ENCODE results near the gene TRIM5. TPM values are rescaled to one million over a fixed set of nuclear protein-coding genes. Genes with fewer than 3 reads are reported as not detected.

Gene TRIM5
- total RNA-seq, 1 donor, result 29.7 TPM

- Histone ChIP-seq H2AFZ (ENCODE audit: low read length) (no peak overlapping the region), H3K4me1 (ENCODE audit: insufficient read depth, low read length) (no peaks in the 10 kb centered on the region), H4K20me1 (ENCODE audit: insufficient read depth, low read length) (no peaks in the 10 kb centered on the region), H3K27ac (ENCODE audit: low read depth, low read length) (no peak overlapping the region), H3K27me3 (ENCODE audit: insufficient read depth, low read length) (no peaks in the 10 kb centered on the region), H3K9me3 (ENCODE audit: low read depth, low read length) (no peaks in the 10 kb centered on the region), H3K4me2 (ENCODE audit: insufficient read depth, low read length) (no peak overlapping the region), H3K36me3 (ENCODE audit: insufficient read depth, low read length) (peaks cover 14% of the 10 kb centered on the region), H3K4me3 (ENCODE audit: insufficient read depth, low read length) (no peak overlapping the region), H3K79me2 (ENCODE audit: insufficient read depth, low read length) (no peaks in the 10 kb centered on the region)
- DNase-seq (ENCODE audit: insufficient read length, low spot score, missing footprints), result peak; percentile 5
- TF ChIP-seq, protein P1, sequence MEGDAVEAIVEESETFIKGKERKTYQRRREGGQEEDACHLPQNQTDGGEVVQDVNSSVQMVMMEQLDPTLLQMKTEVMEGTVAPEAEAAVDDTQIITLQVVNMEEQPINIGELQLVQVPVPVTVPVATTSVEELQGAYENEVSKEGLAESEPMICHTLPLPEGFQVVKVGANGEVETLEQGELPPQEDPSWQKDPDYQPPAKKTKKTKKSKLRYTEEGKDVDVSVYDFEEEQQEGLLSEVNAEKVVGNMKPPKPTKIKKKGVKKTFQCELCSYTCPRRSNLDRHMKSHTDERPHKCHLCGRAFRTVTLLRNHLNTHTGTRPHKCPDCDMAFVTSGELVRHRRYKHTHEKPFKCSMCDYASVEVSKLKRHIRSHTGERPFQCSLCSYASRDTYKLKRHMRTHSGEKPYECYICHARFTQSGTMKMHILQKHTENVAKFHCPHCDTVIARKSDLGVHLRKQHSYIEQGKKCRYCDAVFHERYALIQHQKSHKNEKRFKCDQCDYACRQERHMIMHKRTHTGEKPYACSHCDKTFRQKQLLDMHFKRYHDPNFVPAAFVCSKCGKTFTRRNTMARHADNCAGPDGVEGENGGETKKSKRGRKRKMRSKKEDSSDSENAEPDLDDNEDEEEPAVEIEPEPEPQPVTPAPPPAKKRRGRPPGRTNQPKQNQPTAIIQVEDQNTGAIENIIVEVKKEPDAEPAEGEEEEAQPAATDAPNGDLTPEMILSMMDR (IDR thresholded peaks at IDR 0.05; ENCODE audit: extremely low read depth, low read depth, low read length), result no peak
Measured at GRCh38 chr11:5631969-5632635, 52.8 kb downstream of the TRIM5 start.

DNA sequence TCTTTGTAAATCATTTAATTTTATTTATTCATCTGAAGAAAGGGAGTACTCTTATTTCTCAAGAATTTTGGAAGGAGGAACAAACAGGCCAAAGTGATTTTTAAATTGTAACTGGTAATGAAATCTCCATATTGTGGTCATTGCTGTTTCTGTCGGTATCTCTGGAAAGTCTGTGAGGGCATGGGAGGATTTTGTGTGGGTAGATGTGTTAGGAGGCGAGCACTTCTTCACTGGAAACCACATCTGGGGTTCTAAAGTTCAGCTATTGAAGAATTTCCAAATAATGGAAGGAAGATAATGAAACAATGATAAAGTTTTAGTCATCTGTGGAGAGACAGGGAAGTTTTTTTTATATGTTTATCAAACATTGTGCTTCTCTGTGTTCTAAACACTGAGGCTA lies 53.5 kb downstream of the TRIM5 start:
- H3K9me3 ChIP-seq (ENCODE audit: low read depth, low read length), result no peaks in the 10 kb centered on the region
- no peaks in the 10 kb centered on the region for H3K4me1 ChIP-seq (ENCODE audit: insufficient read depth, low read length)
- no peak for DNase-seq (ENCODE audit: insufficient read length, low spot score, missing footprints)
- no peaks in the 10 kb centered on the region for H3K27me3 ChIP-seq (ENCODE audit: insufficient read depth, low read length)
- H3K4me2 ChIP-seq (ENCODE audit: insufficient read depth, low read length), result no peak overlapping the region
- H3K36me3 ChIP-seq (ENCODE audit: insufficient read depth, low read length), result peaks cover 14% of the 10 kb centered on the region
- H2AFZ ChIP-seq (ENCODE audit: low read length), result no peak overlapping the region
- H4K20me1 ChIP-seq (ENCODE audit: insufficient read depth, low read length), result no peaks in the 10 kb centered on the region
- TF ChIP-seq, protein P1 (IDR thresholded peaks at IDR 0.05; ENCODE audit: extremely low read depth, low read depth, low read length), result no peak
- H3K4me3 ChIP-seq (ENCODE audit: insufficient read depth, low read length), result no peak overlapping the region
- H3K27ac ChIP-seq (ENCODE audit: low read depth, low read length), result no peak overlapping the region
- H3K79me2 ChIP-seq (ENCODE audit: insufficient read depth, low read length), result no peaks in the 10 kb centered on the region

DNA sequence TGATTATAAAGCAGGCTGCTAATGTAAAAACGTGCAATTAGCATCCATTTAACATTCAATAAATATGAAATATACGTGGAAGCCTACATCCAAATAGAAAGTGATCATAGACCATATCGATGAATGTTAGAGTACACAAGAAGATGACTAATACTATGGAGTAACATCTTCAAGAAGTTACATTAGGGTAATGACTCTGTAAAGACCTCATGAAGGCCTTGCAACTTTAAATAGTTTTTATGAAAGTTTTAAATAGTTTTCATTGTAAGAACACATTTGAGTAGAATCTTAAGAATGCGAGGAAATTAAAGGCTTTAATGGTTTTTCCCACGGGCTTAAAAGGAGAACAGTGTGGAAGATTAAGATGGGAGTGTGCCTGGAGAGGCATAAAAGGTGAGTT lies 58.7 kb downstream of the TRIM5 start:
- H3K9me3 ChIP-seq (ENCODE audit: low read depth, low read length), result no peaks in the 10 kb centered on the region
- H4K20me1 ChIP-seq (ENCODE audit: insufficient read depth, low read length), result no peaks in the 10 kb centered on the region
- peak; percentile 39 for DNase-seq (ENCODE audit: insufficient read length, low spot score, missing footprints)
- no peak overlapping the region for H2AFZ ChIP-seq (ENCODE audit: low read length)
- peak overlapping the region; percentile 7 for H3K27ac ChIP-seq (ENCODE audit: low read depth, low read length)
- no peak overlapping the region for H3K4me3 ChIP-seq (ENCODE audit: insufficient read depth, low read length)
- H3K27me3 ChIP-seq (ENCODE audit: insufficient read depth, low read length), result no peaks in the 10 kb centered on the region
- TF ChIP-seq, protein P1 (IDR thresholded peaks at IDR 0.05; ENCODE audit: extremely low read depth, low read depth, low read length), result no peak
- H3K79me2 ChIP-seq (ENCODE audit: insufficient read depth, low read length), result no peaks in the 10 kb centered on the region
- no peaks in the 10 kb centered on the region for H3K36me3 ChIP-seq (ENCODE audit: insufficient read depth, low read length)
- peaks cover 19% of the 10 kb centered on the region for H3K4me1 ChIP-seq (ENCODE audit: insufficient read depth, low read length)
- H3K4me2 ChIP-seq (ENCODE audit: insufficient read depth, low read length), result peak overlapping the region; percentile 95

GRCh38 chr11:5625281-5625680 lies 59.6 kb downstream of the TRIM5 start:
- H3K4me3 ChIP-seq (ENCODE audit: insufficient read depth, low read length), result peak overlapping the region; percentile 79
- no peaks in the 10 kb centered on the region for H4K20me1 ChIP-seq (ENCODE audit: insufficient read depth, low read length)
- no peaks in the 10 kb centered on the region for H3K9me3 ChIP-seq (ENCODE audit: low read depth, low read length)
- H3K79me2 ChIP-seq (ENCODE audit: insufficient read depth, low read length), result no peaks in the 10 kb centered on the region
- H3K4me2 ChIP-seq (ENCODE audit: insufficient read depth, low read length), result peak overlapping the region; percentile 95
- H3K36me3 ChIP-seq (ENCODE audit: insufficient read depth, low read length), result no peaks in the 10 kb centered on the region
- peak overlapping the region; percentile 89 for H3K27ac ChIP-seq (ENCODE audit: low read depth, low read length)
- peaks cover 27% of the 10 kb centered on the region for H3K4me1 ChIP-seq (ENCODE audit: insufficient read depth, low read length)
- no peak for DNase-seq (ENCODE audit: insufficient read length, low spot score, missing footprints)
- no peaks in the 10 kb centered on the region for H3K27me3 ChIP-seq (ENCODE audit: insufficient read depth, low read length)
- H2AFZ ChIP-seq (ENCODE audit: low read length), result peak overlapping the region; percentile 93
- TF ChIP-seq, protein P1 (IDR thresholded peaks at IDR 0.05; ENCODE audit: extremely low read depth, low read depth, low read length), result no peak

All from osteoblast (primary cell).